ENCODE data around the gene RFXAP. TPM values are rescaled to one million over a fixed set of nuclear protein-coding genes. Genes with fewer than 3 reads are reported as not detected.
"Not testable (repeated sequence)": the region's sequence is repeated elsewhere in the genome, so short reads cannot be mapped to it uniquely, and the experiment has no call there.

Gene RFXAP
- total and polyA plus RNA-seq, 2 experiments from 2014 or later, result 1.8 to 2.2 TPM

DNA sequence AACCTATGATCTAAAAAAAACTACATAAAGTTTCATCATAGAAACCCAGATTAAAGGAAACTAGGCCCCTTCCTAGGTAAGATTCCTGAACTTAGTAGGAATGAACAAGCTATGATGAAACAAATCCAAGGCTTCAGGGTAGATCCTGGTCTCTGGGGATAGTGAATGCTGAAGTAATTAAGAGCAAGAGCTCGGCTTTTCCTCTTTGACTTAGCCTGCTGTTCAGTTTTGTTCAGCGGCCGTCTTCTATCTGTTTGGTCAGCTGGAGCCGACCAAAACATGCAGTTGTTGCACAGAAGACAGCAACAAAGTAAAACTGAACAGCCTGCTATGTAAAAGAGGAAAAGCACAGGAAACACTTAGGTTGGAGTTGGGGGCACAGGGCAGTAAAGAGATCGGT, 44.1 kb upstream of the RFXAP start:
- H3K9me2 ChIP-seq (ENCODE audit: insufficient read depth), result no peaks in the 10 kb centered on the region
- H3K36me3 ChIP-seq (ENCODE audit: low read depth), result no peaks in the 10 kb centered on the region
- H4K20me1 ChIP-seq (ENCODE audit: insufficient read depth), result no peaks in the 10 kb centered on the region
- H3K27me3 ChIP-seq (replicated peaks; ENCODE audit: insufficient read depth), result no peaks in the 10 kb centered on the region; the same call in 1 of the 2 replicates
- H3K4me3 ChIP-seq, result no peak overlapping the region
- DNase-seq, result no peak
- H3K9ac ChIP-seq, result no peak overlapping the region
- H2AFZ ChIP-seq, result no peak overlapping the region
- in situ Hi-C loops (cut with MboI), result no loop called here
- H3K79me2 ChIP-seq (ENCODE audit: insufficient read depth), result no peaks in the 10 kb centered on the region
- no peak overlapping the region for H3K27ac ChIP-seq
- TF ChIP-seq EZH2phosphoT487 (IDR thresholded peaks at IDR 0.05; ENCODE audit: insufficient read depth, low read depth), result no peak
- no peak for TF ChIP-seq EZH2 (IDR thresholded peaks at IDR 0.05; ENCODE audit: insufficient read depth, poor library complexity, severe bottlenecking)
- no peaks in the 10 kb centered on the region for H3K9me3 ChIP-seq (ENCODE audit: low read depth)
- no peaks in the 10 kb centered on the region for H3F3A ChIP-seq (ENCODE audit: insufficient read depth)
- no peak overlapping the region for H3K4me2 ChIP-seq (ENCODE audit: unreplicated experiment)
- H3K4me1 ChIP-seq (ENCODE audit: insufficient read depth), result no peaks in the 10 kb centered on the region
- WGBS, 2 experiments (ENCODE audit: low coverage in 1 of 2, low lambda C conversion rate in 2 of 2, missing lambda C conversion rate in 2 of 2), result 57 to 66% methylated on average over 5 of the region's 5 CpGs

DNA sequence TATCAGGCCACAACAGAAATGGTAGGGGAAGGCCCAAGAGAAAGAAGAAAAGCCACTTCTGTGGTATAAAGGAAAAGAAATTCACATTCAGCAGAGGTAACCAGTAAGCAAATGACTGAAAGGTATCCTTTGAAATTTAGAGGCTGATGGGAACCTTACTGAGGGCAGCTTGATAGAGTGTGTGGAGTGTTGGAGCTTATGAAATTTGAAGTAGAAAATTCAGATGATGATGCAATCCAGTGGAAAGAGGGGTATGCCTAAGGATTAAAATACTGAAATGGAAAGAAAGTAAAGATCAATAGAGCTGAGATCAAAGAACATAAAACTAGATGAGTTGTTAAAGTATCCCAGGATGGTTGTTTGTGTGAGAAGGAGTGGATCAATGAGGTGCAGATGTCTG, 42.8 kb upstream of the RFXAP start:
- no peaks in the 10 kb centered on the region for H3K9me3 ChIP-seq (ENCODE audit: low read depth)
- H3F3A ChIP-seq (ENCODE audit: insufficient read depth), result no peaks in the 10 kb centered on the region
- TF ChIP-seq EZH2 (IDR thresholded peaks at IDR 0.05; ENCODE audit: insufficient read depth, poor library complexity, severe bottlenecking), result no peak
- H4K20me1 ChIP-seq (ENCODE audit: insufficient read depth), result no peaks in the 10 kb centered on the region
- no peaks in the 10 kb centered on the region for H3K4me1 ChIP-seq (ENCODE audit: insufficient read depth)
- H3K4me3 ChIP-seq, result no peak overlapping the region
- H3K36me3 ChIP-seq (ENCODE audit: low read depth), result no peaks in the 10 kb centered on the region
- no peak overlapping the region for H2AFZ ChIP-seq
- H3K9me2 ChIP-seq (ENCODE audit: insufficient read depth), result no peaks in the 10 kb centered on the region
- in situ Hi-C loops (cut with MboI), result no loop called here
- no peak for DNase-seq
- no peaks in the 10 kb centered on the region; the same call in 1 of the 2 replicates for H3K27me3 ChIP-seq (replicated peaks; ENCODE audit: insufficient read depth)
- no peak overlapping the region for H3K27ac ChIP-seq
- H3K79me2 ChIP-seq (ENCODE audit: insufficient read depth), result no peaks in the 10 kb centered on the region
- no peak overlapping the region for H3K9ac ChIP-seq
- H3K4me2 ChIP-seq (ENCODE audit: unreplicated experiment), result no peak overlapping the region

DNA sequence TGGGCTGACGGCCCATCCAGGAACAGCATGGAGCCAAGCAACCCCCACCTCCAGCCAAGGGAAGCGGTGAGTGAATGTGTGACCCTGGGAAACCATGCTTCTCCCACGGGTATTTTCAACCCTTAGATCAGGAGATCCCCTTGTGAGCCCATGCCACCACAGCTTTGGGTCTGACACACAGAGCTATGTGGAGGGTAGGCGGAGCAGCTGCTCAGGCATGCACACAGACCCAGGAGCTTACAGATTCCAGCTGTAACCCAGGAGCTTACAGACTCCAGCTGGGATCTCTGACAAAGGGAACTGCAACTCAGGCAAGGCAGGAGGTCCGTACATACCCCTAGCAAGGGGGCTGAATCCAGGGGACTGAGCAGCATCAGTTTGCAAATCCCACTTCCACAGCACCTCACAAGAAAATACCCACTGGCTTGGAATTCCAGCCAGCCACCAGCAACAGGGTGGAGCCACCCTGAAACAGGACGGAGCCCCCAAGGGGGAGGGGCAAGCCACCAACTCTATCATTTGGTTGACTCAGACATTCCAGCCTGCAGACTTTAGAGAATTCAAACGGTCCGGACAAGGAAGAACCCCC, 40.8 kb upstream of the RFXAP start:
- in situ Hi-C loops (cut with MboI), result no loop called here
- Histone ChIP-seq H3K4me1 (ENCODE audit: insufficient read depth) (no peaks in the 10 kb centered on the region), H3K9me3 (ENCODE audit: low read depth) (no peaks in the 10 kb centered on the region), H4K20me1 (ENCODE audit: insufficient read depth) (no peaks in the 10 kb centered on the region), H3K27ac (no peak overlapping the region), H2AFZ (no peak overlapping the region), H3K4me2 (ENCODE audit: unreplicated experiment) (no peak overlapping the region), H3K4me3 (no peak overlapping the region), H3K36me3 (ENCODE audit: low read depth) (no peaks in the 10 kb centered on the region), H3K27me3 (replicated peaks; ENCODE audit: insufficient read depth) (no peaks in the 10 kb centered on the region; the same call in 1 of the 2 replicates), H3K9ac (no peak overlapping the region), H3K9me2 (ENCODE audit: insufficient read depth) (no peaks in the 10 kb centered on the region), H3F3A (ENCODE audit: insufficient read depth) (no peaks in the 10 kb centered on the region), H3K79me2 (ENCODE audit: insufficient read depth) (no peaks in the 10 kb centered on the region)
- TF ChIP-seq EZH2 (IDR thresholded peaks at IDR 0.05; ENCODE audit: insufficient read depth, poor library complexity, severe bottlenecking) (no peak), EZH2phosphoT487 (IDR thresholded peaks at IDR 0.05; ENCODE audit: insufficient read depth, low read depth) (no peak)
- peak; percentile 30 for DNase-seq
- WGBS, 2 experiments (ENCODE audit: low coverage in 1 of 2, low lambda C conversion rate in 2 of 2, missing lambda C conversion rate in 2 of 2), result 12 to 18% methylated on average over 6 to 8 of the region's 8 CpGs

DNA sequence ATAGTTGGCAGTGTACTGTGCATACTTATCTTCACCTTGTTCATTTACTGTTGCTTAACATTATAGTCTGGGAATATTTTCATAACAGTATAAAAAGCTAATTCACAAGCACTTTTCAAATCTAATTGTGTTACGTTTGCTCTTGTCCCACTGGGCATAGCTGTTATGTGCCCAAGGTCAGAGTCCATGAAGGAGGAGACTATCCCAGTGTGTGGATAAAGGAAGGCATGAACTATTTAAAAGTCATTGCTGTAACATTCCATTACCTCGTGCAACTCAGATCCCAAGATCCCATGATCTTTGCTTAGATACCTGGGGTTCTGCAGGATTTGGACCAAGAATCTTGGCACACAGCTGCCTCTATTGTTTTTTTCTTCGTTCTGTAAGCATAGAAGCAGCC, 35.1 kb upstream of the RFXAP start:
- Histone ChIP-seq H3K36me3 (ENCODE audit: low read depth) (no peaks in the 10 kb centered on the region), H3K27ac (no peak overlapping the region), H3K9me2 (ENCODE audit: insufficient read depth) (no peaks in the 10 kb centered on the region), H3K27me3 (replicated peaks; ENCODE audit: insufficient read depth) (no peaks in the 10 kb centered on the region), H3K9me3 (ENCODE audit: low read depth) (no peaks in the 10 kb centered on the region), H2AFZ (no peak overlapping the region), H3K4me3 (no peak overlapping the region), H3K4me1 (ENCODE audit: insufficient read depth) (peaks cover 9% of the 10 kb centered on the region), H3K79me2 (ENCODE audit: insufficient read depth) (no peaks in the 10 kb centered on the region), H3K9ac (no peak overlapping the region), H3K4me2 (ENCODE audit: unreplicated experiment) (no peak overlapping the region), H3F3A (ENCODE audit: insufficient read depth) (0 out of 2 replicates have a peak, but pooled peaks cover 5% of the 10 kb centered on the region), H4K20me1 (ENCODE audit: insufficient read depth) (no peaks in the 10 kb centered on the region)
- 25 to 28% methylated on average over 3 of the region's 3 CpGs for WGBS, 2 experiments (ENCODE audit: low coverage in 1 of 2, low lambda C conversion rate in 2 of 2, missing lambda C conversion rate in 2 of 2)
- DNase-seq, result no peak
- TF ChIP-seq EZH2 (IDR thresholded peaks at IDR 0.05; ENCODE audit: insufficient read depth, poor library complexity, severe bottlenecking), result no peak
- TF ChIP-seq EZH2phosphoT487 (IDR thresholded peaks at IDR 0.05; ENCODE audit: insufficient read depth, low read depth), result no peak
- in situ Hi-C loops (cut with MboI), result no loop called here

DNA sequence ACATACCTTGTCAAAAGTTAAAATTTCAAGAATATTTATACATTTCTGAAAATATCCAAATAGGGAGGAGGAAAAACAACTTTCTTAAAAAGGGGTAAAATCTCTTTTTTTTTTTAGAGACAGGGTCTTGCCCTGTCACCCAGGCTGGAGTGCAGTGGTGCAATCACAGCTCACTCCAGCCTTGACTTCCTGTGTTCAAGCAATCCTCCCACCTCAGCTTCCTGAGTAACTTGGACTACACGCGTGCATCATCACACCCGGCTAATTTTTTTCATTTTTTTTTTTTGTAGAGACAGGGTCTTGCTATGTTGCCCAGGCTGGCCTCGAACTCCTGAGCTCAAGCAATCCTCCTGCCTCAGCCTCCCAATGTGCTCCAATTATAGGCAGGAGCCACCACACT, 32.8 kb upstream of the RFXAP start:
- H3K36me3 ChIP-seq (ENCODE audit: low read depth); H3F3A ChIP-seq (ENCODE audit: insufficient read depth); in situ Hi-C loops (cut with MboI); H3K79me2 ChIP-seq (ENCODE audit: insufficient read depth); H4K20me1 ChIP-seq (ENCODE audit: insufficient read depth); H3K4me3 ChIP-seq; DNase-seq; H3K9me2 ChIP-seq (ENCODE audit: insufficient read depth); H3K27me3 ChIP-seq (replicated peaks; ENCODE audit: insufficient read depth); H3K9me3 ChIP-seq (ENCODE audit: low read depth); H3K9ac ChIP-seq; H3K27ac ChIP-seq; H2AFZ ChIP-seq; H3K4me2 ChIP-seq (ENCODE audit: unreplicated experiment); H3K4me1 ChIP-seq (ENCODE audit: insufficient read depth): not testable (repeated sequence)
- WGBS, 2 experiments (ENCODE audit: low coverage in 1 of 2, low lambda C conversion rate in 2 of 2, missing lambda C conversion rate in 2 of 2), result 73 to 75% methylated on average over 4 of the region's 4 CpGs

Data from GM23248 (cell line).